ENCODE data around the gene OR6K6. TPM values are rescaled to one million over a fixed set of nuclear protein-coding genes. Genes with fewer than 3 reads are reported as not detected.

The OR6K6 gene
- total RNA-seq, 6 experiments from 2014 or later = not detected

DNA sequence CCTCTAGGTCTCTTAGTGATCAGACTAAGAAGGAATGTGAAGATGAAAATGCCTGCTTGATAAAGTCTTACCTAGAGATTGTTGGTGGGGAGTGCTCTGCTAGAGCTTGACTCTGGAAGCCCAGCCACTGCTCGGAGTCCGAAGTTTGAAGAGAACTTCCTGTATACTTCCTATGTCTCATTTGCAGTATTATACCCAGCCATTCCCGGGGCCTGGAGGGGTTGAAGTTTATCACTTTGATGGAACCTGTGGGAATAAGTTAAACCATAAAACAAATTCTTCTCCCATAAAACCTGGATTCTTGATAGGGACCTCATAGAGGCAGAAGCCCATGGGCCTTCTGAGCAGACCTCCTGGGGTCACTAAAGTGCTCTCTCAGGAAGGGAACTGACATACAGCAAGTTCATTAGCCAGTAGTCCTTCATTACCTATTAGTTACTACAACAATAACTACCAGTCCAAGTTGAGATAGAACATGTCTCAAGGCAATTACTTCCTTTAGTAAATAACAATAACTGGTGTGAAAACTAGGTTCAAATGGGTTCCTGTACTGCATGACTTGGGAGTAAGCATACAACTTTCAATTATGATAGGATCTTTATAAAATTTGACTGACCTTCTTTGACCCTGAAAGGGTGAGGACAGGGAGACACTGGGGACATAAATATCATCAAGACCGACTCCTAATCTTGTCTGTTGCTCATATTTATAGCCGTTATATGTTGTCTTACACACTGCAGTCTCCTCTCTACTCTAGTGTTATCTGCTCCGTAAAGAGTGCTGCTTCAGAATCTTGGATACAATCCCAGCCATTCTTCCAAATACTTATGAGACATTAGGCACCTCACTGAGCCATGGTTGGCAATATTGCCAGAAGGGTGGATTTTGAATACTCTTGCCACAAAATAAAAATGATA, 17.7 kb downstream of the OR6K6 start, which contains the start of gene OR6N1:
OR6N1 (minus strand) TSS at position 246 of the 917 bp plus-strand sequence. CDS start 5,513 bp downstream, outside the sequence.
- Mint-ChIP-seq H3K9me3 (peaks cover 32% of the 10 kb centered on the region), H3K36me3 (ENCODE audit: low read depth) (no peaks in the 10 kb centered on the region), H3K27ac (no peak within 1 kb of the TSS), H3K4me3 (no peak within 1 kb of the TSS), H3K27me3 (ENCODE audit: insufficient read depth) (no peaks in the 10 kb centered on the region; the same call in 1 of the 2 replicates), H3K4me1 (ENCODE audit: low read depth) (no peaks in the 10 kb centered on the region)
- DNase-seq = no peak
- no peak for TF ChIP-seq CTCF (IDR thresholded peaks at IDR 0.05)

DNA sequence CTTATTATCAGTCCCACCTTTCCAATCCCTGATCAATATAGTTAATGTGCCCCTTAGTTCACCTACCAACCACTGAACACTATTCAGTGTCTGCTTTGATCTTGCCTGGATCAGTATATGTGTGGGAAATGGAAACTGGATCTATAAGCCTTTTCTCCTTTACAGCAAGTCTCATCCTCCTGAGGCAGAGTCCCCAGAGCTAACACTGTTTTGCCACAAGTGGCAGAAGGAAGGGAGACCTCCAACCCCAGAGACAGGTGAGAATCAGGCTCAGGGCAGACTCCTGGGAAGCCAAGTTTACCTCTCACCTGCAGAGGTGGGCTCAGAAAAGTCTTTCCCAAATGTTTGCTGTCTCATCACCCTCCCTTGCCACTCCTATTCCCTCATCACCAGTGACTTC, 26.6 kb downstream of the OR6K6 start, which contains the start of gene OR6N2:
OR6N2 (minus strand) TSS at position 101 of the 400 bp plus-strand sequence. CDS start 3,569 bp downstream, outside the sequence.
- TF ChIP-seq CTCF (IDR thresholded peaks at IDR 0.05) = no peak
- Mint-ChIP-seq H3K4me3 (no peak within 1 kb of the TSS), H3K4me1 (ENCODE audit: low read depth) (no peaks in the 10 kb centered on the region), H3K27ac (no peak within 1 kb of the TSS), H3K9me3 (peaks cover 36% of the 10 kb centered on the region), H3K36me3 (ENCODE audit: low read depth) (no peaks in the 10 kb centered on the region), H3K27me3 (ENCODE audit: insufficient read depth) (no peaks in the 10 kb centered on the region)
- DNase-seq = no peak

GRCh38 chr1:158793604-158794003, 39.1 kb downstream of the OR6K6 start:
- no peak for TF ChIP-seq CTCF (IDR thresholded peaks at IDR 0.05)
- no peaks in the 10 kb centered on the region for H3K4me1 Mint-ChIP-seq (ENCODE audit: low read depth)
- no peaks in the 10 kb centered on the region for H3K36me3 Mint-ChIP-seq (ENCODE audit: low read depth)
- no peaks in the 10 kb centered on the region for H3K27me3 Mint-ChIP-seq (ENCODE audit: insufficient read depth)
- DNase-seq = no peak
- H3K27ac Mint-ChIP-seq = no peak overlapping the region
- no peak overlapping the region for H3K4me3 Mint-ChIP-seq
- peaks cover 23% of the 10 kb centered on the region for H3K9me3 Mint-ChIP-seq

- TF ChIP-seq CTCF (IDR thresholded peaks at IDR 0.05) = no peak
- Mint-ChIP-seq H3K9me3 (peaks cover 23% of the 10 kb centered on the region), H3K27me3 (ENCODE audit: insufficient read depth) (no peaks in the 10 kb centered on the region), H3K36me3 (ENCODE audit: low read depth) (no peaks in the 10 kb centered on the region), H3K4me3 (no peak overlapping the region), H3K27ac (no peak overlapping the region), H3K4me1 (ENCODE audit: low read depth) (no peaks in the 10 kb centered on the region)
- no peak for DNase-seq
Observed at GRCh38 chr1:158794247-158794646, 39.7 kb downstream of the OR6K6 start.

DNA sequence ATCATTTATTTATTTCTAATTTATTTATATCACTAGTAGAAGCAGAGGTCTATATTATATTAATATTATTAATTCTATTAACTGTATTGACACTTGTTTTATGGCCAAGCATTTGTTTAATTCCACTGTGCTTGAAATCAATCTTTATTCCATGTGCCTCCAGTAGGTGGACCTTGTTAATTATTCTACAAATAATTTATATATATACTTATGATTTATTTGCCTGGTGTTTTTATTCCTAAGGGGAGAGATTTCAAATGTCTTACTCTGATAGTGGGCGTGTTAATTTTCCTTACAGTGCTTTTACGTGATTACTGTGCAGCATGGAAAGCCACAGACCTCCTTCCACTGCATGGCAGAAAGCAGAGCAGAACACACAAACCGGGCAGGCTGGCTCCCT, 44.0 kb downstream of the OR6K6 start:
- Mint-ChIP-seq H3K4me3 (no peak overlapping the region), H3K27ac (no peak overlapping the region), H3K36me3 (ENCODE audit: low read depth) (no peaks in the 10 kb centered on the region), H3K4me1 (ENCODE audit: low read depth) (no peaks in the 10 kb centered on the region), H3K9me3 (peaks cover 17% of the 10 kb centered on the region), H3K27me3 (ENCODE audit: insufficient read depth) (no peaks in the 10 kb centered on the region)
- peak; percentile 37 for TF ChIP-seq CTCF (IDR thresholded peaks at IDR 0.05)
- DNase-seq = no peak
